HG03521 (cell line): ENCODE results near the gene SPACA4.

Source experiments
- ATAC-seq: cut with Tn5 transposase; IDR thresholded peaks from one replicate; pipeline ENCODE4 v1.9.1; 2021; ENCODE audit warnings: mild to moderate bottlenecking, moderate library complexity; ENCODE audit not compliant: unreplicated experiment

Gene SPACA4

DNA sequence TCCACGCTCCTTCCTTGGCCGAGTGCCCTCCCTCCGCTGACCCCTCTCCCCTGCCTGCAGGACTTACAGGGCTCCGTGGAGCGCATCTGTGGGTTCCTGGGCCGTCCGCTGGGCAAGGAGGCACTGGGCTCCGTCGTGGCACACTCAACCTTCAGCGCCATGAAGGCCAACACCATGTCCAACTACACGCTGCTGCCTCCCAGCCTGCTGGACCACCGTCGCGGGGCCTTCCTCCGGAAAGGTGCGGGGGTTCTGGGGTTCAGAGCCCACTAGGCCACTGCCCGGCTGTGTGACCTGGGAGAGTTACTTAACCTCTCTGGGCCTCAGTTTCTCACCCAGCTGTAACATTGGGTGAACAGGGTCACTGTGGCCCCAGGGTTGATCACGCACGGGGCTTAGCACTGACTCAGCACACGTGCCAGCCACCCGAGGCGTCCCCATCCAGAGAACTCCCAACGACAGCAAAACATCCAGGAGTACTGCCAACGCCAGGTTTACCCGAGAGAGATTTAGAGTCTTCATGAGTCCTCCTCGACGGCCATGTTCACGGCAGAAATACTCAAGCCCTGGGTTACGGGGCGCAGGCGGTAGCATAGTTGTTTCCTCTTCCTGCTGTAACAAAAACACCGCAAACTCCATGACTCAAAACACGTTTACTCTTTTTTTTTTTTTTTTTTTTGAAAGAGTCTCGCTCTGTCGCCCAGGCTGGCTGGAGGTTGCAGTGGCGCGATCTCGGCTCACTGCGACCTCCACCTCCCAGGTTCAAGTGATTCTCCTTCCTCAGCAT, 9.7 kb upstream of the SPACA4 start:
- no peak for ATAC-seq

DNA sequence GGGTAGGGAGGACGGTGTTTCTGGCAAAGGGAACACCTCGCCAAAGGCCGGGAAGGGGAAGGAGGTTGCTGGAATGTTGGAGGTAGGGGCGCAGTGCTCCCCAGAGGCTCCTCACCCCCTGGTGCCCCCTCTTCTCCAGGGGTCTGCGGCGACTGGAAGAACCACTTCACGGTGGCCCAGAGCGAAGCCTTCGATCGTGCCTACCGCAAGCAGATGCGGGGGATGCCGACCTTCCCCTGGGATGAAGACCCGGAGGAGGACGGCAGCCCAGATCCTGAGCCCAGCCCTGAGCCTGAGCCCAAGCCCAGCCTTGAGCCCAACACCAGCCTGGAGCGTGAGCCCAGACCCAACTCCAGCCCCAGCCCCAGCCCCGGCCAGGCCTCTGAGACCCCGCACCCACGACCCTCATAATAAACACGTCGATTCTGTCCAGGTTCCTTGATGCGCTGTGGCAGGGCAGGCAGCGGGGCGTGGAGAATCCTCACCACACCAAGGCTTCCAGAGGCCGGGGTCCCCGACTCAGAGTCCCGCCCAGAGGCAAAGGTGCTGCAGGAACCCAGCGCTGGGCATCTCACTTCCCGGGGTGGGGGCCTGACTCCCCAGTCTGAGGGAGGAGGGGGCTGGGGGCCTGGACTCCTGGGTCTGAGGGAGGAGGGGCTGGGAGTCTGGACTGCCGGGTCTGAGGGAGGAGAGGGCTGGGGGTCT, 7.4 kb upstream of the SPACA4 start:
- no peak for ATAC-seq

DNA sequence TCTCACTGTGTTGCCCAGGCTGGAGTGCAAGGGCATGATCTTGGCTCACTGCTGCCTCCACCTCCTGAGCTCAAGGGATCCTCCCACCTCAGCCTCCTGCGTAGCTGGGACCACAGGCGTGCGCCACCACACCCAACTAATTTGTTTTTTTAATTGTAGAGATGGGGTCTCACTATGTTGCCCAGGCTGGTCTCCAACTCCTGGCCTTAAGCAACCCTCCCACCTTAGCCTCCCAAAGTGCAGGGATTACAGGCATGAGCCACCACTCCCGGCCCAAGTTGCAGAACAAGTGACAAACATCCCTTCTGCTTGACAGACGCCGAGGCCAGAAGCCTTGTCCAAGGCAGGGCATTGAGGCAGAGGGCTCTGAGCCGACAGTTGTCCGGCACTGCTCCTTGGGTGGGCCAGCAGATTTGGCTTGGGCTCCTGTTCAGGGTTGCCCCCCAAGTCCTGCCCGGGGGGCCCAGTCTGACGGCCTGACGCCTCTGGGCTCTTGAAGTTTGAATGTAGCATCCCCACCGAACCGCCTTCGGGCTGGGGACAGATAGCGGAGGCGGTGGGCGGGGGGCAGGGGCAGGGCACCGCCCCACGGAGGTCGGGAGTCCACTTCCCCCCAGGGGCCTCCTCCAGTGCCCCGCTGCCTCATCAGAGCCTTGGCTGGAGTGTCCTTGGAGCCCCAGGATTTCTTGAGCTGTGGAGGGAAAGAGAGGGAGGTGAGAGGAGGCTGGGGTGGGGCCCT, 5.7 kb upstream of the SPACA4 start:
- no peak for ATAC-seq

DNA sequence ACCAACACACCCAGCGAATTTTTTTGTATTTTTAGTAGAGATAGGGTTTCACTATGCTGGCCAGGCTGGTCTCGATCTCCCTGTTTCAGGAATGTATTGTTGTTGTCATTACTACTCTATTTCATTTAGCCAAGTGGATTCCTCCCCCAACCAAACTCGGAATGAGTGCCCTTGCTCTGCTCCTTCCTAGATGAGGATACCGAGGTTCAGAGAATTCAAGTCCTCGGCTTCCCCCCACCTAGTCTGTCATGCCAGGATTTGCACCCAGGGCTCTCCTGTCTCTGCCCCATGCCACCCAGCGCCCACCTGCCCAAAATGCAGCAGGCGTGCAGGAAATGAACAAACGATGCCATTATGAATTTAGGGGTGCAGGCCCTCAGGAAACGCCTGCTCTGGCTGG, 3.5 kb upstream of the SPACA4 start:
- ATAC-seq: no peak

DNA sequence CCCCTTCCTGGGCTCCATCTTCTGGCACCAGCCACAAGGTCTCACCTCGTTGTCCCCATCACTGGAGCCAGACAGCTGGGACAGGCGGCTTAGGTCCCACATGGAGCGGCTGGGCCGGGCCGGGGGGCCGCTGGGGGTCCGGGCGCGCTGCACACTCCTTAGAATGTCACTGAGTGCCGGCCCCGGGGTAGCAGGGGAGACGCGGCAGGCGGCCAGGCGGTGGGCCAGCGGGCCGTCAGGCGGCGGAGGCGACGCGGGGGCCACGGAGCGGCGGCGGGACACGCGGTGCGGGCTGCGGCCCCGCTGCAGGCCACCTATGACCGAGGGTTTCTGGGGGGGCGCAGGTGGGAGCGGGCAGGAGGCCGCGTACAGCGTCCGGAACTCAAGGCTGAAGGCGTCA, 3.1 kb upstream of the SPACA4 start:
- no peak for ATAC-seq

DNA sequence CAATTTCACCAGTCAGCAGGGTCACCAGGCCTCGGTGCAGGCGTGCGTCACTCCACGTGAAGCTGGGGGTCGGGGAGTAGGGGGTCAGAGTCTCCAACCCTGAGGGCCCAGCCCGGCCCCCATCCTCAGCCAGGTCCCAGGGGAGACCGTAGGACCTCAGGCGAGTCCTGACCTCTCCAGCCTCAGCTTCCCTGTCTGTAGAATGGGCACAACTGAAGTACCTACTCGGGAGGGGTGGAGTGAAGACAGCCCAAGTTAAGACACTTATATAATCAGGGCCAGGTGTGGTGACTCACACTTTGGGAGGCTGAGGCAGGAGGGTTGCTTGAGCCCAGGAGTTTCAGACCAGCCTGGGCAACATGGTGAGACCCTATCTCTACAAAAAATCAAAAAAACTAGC, 2.7 kb upstream of the SPACA4 start:
- ATAC-seq: no peak

DNA sequence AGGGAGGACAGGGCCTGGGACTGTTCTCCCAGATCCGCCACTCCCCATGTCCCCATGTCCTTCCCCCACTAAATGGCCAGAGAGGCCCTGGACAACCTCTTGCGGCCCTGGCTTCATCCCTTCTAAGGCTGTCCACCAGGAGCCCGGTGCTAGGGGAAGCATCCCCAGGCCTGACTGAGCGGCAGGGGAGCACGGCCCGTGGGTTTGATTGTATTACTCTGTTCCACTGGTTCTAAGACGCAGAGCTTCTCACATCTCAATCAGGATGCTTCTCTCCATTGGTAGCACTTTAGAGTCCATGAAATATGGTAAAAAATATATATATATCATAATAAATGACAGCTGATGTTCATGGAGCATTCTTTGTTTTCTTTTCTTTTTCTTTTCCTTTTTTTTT, 815 bp downstream of the SPACA4 start:
- ATAC-seq: no peak

DNA sequence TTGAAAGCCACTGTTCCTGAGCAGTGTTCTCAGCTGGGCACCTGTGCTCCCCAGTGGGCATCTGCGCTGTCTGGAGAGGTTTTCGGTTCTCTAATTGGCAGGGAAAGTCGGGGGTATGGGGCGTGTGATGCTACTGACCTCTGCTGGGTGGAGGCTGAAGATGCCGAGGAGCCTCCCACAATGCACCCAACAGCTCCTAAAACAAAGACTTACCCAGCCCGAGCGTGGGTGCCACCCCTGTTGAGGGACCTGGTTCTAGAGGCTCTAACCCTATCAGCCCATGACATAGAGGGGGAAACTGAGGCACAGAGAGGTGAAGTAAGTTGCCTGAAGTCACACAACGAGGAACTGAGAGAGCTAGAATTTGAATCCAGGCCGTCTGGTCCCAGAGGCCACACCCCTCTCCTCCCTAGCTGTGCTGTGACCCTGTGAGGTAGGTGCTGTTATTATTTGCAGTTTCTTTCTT, 2.3 kb downstream of the SPACA4 start:
- no peak for ATAC-seq

DNA sequence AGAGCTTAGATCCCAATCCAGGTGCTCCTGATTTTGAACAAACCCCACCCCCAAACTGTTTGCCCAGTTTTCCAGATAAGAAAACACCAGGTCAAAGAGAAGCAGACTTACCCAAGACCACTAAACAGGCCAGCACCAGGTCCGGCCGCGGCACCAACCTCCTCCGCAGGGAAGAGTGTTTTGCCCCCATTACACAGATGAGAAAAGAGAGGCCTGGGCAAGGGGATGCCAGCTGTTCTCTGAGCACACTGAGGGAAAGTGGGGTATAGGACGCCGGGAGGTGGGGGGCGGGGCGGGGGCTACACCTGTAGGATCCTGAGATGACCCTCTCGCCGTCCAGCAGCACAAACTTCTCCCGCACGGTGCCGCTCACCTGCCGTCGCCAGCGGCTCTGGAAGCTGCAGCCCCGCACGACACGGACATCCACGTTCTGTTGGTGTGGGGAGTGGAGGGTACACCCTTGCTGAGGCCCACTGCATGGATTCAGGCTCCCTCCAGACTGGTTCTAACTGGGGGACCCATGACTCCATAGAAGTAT, 3.1 kb downstream of the SPACA4 start:
- ATAC-seq: no peak

DNA sequence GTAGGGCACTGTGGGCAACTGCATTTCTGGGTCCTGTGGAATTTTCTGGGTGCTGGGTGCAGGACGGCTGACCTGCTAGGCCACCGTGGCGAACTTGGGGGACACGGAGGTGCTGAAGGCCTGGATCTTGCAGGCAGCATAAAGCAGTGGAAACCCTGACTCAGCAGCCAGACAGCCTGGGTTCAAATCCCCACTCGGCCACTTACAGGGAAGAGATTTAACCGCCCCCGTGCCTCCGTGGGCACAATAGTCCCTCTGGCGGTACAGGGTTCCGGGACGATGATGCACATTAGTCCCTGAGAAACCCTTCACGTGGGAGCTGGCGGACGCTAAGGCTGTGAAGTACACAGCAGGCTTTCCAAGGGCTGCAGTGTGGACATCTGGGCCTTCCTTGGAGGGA, 5.3 kb downstream of the SPACA4 start:
- no peak for ATAC-seq

DNA sequence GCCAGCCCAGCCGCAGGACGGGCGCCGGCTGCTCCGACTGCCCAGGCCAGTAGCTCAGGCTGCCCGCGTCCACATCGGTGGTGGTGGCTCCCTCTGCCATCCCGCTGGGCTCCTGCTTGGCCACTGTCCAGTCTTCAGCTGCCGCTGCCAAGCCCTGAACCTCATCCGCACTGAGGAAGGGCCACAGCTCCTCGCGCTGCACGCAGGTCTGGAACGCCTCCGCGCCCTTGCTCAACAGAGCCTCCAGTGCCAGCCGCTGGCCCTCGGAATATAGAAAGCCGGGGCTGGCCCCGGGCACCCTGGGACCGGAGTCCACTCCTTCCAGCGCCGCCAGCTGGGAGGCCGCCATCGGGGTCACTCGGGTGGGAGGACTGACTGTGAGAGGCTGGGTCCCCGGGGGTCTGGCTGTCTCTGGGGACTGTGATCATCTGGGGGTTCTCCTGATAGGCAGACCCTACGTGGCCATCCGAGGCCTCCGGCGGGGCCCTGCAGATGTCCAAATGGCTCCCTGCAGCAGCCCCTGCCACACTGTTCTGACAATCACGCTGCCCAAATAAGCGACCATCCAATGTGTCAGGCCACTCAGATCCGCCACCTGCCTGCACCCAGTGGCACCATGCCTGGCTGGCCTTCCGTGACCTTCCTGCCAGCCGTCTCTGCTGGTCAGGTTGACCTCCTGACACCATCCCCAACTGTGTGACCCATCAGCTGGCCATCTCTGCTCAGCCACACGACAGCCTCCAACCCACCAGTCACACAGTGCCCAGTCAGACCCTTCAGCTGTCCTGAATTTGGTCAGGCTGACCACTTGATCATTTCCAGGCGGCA, 6.7 kb downstream of the SPACA4 start:
- ATAC-seq: no peak

DNA sequence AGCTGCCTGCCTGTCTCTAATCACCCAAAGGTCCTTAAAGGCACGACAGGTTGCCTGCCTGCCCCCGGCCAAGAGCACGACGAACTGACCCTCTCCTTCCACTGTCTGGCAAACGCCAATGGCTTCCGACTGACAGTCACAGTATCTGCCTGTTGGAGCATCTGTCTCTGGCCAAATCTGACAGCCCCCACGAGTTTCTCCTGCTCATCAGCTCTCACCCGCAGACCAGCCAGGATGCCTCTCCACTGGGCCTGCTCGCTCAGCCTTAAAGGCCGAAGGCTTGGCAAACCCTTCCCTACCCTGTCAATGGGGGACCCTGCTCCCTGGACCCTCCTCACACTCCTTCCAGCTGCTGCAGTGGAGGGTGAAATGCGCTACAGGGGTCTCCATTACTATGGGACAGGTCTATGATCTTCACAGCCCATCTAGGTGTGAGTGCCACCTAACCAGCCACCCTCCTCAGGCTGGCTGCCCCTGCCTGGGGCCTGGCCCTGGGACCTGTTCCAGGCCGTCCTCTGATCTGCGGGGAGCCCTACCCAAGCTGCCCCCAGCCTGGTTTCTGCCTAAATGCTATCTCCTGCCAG, 7.4 kb downstream of the SPACA4 start:
- ATAC-seq: no peak

DNA sequence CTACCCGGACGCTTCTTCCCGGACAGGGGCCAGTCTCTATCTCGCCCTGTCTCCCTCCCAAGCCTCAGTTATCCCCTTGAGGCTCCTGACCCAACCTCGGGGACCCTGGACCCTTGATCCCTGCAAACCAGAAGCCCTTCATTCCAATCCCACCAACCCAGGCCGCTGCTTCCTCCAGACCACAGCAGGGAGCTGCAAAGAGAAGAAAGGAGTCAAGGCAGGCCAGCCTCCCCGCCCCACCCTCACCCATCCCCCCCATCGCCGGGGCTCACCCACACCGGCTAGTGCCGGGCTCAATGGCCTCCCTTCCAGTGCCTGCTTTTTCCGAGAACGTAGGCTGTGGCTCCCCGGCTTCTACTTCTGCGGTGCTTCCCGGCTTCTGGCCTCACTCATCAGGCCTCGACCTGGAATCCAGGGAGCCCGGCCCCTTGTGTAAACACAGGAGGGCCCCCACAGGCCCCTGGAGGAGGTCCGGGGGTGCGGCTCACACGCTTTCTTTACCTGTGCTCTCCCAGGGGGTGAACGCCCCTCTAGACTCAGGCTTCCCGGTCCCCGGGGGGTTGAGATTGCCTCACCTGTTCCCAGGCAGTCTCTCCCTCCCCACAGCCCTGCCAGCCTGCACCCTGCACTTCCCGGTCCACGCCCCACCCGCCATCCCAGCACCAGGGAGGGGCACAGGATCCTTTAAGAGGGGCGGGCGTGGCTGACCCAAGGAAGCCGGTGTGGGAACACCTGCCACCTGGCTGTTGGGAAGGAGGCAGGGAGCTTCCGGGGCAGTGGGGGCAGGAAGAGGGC, 8.1 kb downstream of the SPACA4 start, which contains the start of gene FAM83E:
TSS of gene FAM83E (minus strand) at position 641 of the 795 bp plus-strand sequence. CDS start 1,704 bp downstream, outside the sequence.
- no peak for ATAC-seq

DNA sequence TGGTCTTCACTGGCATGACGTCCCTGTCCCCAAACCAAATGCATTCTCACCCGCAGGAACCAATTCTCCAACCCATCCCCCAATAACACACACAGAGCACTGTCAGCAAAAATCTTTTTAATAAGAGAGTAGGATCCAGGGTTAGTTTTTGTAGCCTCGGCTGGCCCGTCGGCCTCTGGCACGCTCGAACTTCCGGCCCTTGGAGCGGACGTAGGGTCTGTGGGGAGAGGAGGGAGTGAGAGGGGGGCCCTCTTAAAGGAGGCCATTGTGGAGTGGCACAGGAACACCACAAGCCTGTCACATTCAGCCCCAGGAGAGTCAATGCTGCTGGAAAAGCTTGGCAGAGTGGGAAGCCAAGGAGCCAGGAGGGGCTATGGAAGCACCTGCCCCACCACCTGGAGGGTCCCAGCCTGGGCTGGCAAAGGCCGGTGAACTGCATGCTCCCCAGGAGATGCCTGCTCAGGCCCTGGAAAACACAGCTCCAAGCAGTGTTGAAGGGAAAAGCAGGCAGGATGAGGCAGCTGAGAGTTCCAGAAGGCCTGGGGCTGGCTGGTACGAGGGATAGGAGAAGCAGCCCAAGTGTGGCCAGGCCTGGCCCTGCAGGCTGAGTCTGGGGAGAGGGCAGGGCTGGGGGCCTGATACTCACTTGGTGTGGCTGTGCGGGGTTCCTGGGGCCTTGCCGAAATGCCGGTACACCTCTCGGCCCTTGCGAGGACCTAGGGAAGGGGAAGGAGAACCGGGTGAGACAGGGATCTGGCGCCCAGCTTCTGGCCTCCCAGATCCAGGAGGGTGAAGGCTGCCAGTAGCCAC, 8.9 kb downstream of the SPACA4 start:
- ATAC-seq: no peak

DNA sequence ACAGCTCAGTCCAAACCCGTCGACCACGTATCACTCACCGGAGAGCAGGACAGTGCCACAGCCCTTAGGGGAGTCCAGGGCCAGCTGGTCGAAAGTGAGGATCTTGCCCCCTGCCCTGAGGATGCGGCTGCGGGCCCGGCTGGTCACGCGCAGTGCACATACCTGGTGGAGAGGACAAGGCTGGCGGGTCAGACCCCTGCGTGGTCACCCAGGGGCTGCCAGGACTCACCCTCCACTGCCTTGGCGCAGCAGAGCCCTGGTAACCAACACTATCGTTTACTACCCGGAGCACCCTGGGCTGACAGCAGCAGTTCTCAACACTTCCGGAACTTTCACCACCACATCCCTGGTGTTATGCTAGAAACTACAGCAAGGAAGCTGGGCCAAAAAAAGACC, 9.5 kb downstream of the SPACA4 start:
- no peak for ATAC-seq

DNA sequence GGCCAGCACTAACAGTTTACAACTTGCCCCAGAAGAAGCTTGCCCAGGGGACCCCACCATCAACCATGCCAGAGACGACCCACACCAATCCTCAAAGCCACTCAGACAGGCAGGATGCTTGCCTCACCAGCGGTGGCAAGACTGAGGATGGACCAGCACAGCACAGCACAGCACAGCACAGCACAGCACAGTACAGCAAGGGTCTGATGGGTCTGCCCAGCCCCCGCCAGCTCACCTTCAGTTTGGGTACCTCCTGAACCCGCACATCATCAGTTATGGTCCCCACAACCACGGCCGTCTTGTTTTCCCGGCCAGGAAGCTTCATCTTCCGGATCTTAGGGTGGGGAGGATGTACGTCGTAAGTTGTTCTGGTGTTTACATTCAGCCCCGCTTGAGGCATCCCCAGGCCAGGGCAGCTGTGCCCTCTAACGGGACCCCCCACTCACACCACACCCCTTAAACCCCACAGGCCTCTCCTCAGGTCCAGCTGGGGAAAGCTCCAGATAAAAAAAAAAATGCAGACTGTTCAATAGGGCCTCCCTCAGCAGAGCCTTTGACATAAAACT, 10.0 kb downstream of the SPACA4 start:
- ATAC-seq: no peak

DNA sequence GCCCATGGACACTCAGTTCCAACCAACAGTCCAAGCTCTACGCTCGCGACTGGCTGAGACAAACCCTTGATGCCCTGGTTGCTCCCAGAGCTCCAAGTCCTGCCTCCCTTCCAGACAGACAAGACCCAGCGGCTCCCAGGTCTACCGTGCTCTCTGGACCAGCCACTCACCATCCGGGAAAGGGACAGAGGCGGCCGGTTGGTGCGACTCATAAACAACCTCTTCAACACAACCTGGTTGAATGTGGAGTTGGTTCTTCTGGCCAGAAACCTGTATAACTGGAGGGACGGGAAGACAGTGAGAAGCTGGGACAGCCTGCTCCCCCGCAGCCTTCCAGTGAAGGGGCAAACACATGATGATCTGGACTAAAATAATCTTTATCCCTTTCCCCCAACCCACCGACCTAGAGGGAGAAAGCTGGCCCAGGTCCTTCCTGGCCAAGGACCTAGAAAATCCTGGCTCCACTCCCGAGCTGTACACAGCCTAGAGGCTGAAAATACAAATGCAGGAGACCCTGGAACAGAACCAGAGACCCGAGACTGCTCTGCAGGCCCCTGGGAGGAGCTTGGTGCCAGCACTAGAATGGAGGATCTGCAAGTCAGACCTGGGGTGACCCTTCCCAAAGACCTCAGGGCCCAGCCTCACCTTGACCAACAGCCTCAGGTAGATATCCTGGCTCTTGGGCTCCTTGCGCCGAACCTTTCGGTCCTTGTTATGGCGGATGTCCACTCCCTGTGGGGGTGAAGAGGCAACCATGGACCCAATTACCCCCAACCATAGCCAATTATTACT, 10.8 kb downstream of the SPACA4 start:
- no peak for ATAC-seq
